Activated CD4-positive, alpha-beta T cell treated with anti-CD3 and anti-CD28 coated beads, Interleukin-2, amount 50 U/mL, for 48 hours (primary cell): Measurements from ENCODE around the gene HBS1L.

Experiments used
- DNase-seq, 2 experiments: peaks; one replicate each; pipeline ENCODE4 v3.0.0-alpha.2; 2020

Gene HBS1L

GRCh38 chr6:134997133-134997995 is 57.3 kb downstream of the HBS1L start:
- DNase-seq: no peak

GRCh38 chr6:134995536-134995935 is 59.1 kb downstream of the HBS1L start:
- DNase-seq: no peak

- no peak for DNase-seq
These were observed 60.2 kb downstream of the HBS1L start for GRCh38 chr6:134994431-134994830.

GRCh38 chr6:134992155-134992554 is 62.5 kb downstream of the HBS1L start:
- no peak for DNase-seq

- DNase-seq: no peak
These were observed 64.4 kb downstream of the HBS1L start for GRCh38 chr6:134990262-134990661.

- no peak for DNase-seq
These were observed 69.8 kb downstream of the HBS1L start for GRCh38 chr6:134984821-134985220.

- no peak for DNase-seq
These were observed 70.8 kb downstream of the HBS1L start for GRCh38 chr6:134983823-134984222.

GRCh38 chr6:134982161-134982560 is 72.5 kb downstream of the HBS1L start:
- DNase-seq: no peak

- no peak for DNase-seq
These were observed 73.8 kb downstream of the HBS1L start for GRCh38 chr6:134980846-134981245.

GRCh38 chr6:134979142-134979541 is 75.5 kb downstream of the HBS1L start:
- peak; percentile 50 to 69 for DNase-seq

GRCh38 chr6:134974370-134974769 is 80.3 kb downstream of the HBS1L start:
- no peak for DNase-seq

- DNase-seq: no peak
These were observed 86.9 kb downstream of the HBS1L start for GRCh38 chr6:134967711-134968110.

- DNase-seq: no peak
These were observed 90.0 kb downstream of the HBS1L start for GRCh38 chr6:134964451-134965203.

GRCh38 chr6:134962421-134962820 is 92.2 kb downstream of the HBS1L start:
- no peak for DNase-seq

GRCh38 chr6:134961366-134961765 is 93.3 kb downstream of the HBS1L start:
- DNase-seq: no peak

GRCh38 chr6:134959603-134960002 is 95.0 kb downstream of the HBS1L start:
- DNase-seq: no peak

GRCh38 chr6:134956676-134957075 is 97.9 kb downstream of the HBS1L start:
- DNase-seq: no peak

GRCh38 chr6:134956032-134956431 is 98.6 kb downstream of the HBS1L start:
- peak in 1 of 2 experiments; percentile 23 for DNase-seq

- no peak for DNase-seq
These were observed 100.2 kb downstream of the HBS1L start for GRCh38 chr6:134954272-134955000.

- no peak for DNase-seq
These were observed 102.9 kb downstream of the HBS1L start for GRCh38 chr6:134951494-134952263.

- DNase-seq: no peak
These were observed 104.1 kb downstream of the HBS1L start for GRCh38 chr6:134950482-134950881.

- no peak for DNase-seq
These were observed 104.7 kb downstream of the HBS1L start, which contains the start of gene ALDH8A1 for GRCh38 chr6:134949927-134950326. TSS of gene ALDH8A1 (minus strand) at chr6:134950101. CDS start at chr6:134950053, 48 bp downstream.
